GM19239 (cell line): Measurements from ENCODE around the gene NFAT5.

Experiments
- DNase-seq: peaks from one replicate; pipeline ENCODE4 v3.0.0; 2011; ENCODE audit warnings: low spot score; ENCODE audit not compliant: insufficient read length
- FAIRE-seq: peaks from 2 replicates; lab custom pipeline; 2011; peaks lifted over from hg19 to GRCh38; lab: Jason Lieb, UNC

NFAT5 gene

GRCh38 chr16:69589434-69590269 is 23.9 kb downstream of the NFAT5 start:
- DNase-seq (no peak), FAIRE-seq (no peak)

GRCh38 chr16:69590590-69590989 is 24.8 kb downstream of the NFAT5 start:
- DNase-seq, result no peak
- FAIRE-seq, result no peak

- DNase-seq (no peak), FAIRE-seq (no peak)
Observed at GRCh38 chr16:69593751-69594255, 28.0 kb downstream of the NFAT5 start.

GRCh38 chr16:69595127-69596036 is 29.6 kb downstream of the NFAT5 start:
- FAIRE-seq (peak; percentile 33), DNase-seq (no peak)

- FAIRE-seq (no peak), DNase-seq (no peak)
Observed at GRCh38 chr16:69596801-69597200, 31.0 kb downstream of the NFAT5 start.

GRCh38 chr16:69598045-69598444 is 32.3 kb downstream of the NFAT5 start:
- no peak for DNase-seq
- FAIRE-seq, result no peak

GRCh38 chr16:69599731-69600130 is 34.0 kb downstream of the NFAT5 start:
- FAIRE-seq, result no peak
- DNase-seq, result no peak

- DNase-seq (no peak), FAIRE-seq (no peak)
Observed at GRCh38 chr16:69600202-69600601, 34.4 kb downstream of the NFAT5 start.

GRCh38 chr16:69601250-69601649 is 35.5 kb downstream of the NFAT5 start:
- FAIRE-seq, result no peak
- no peak for DNase-seq

GRCh38 chr16:69606985-69607384 is 41.2 kb downstream of the NFAT5 start:
- no peak for FAIRE-seq
- no peak for DNase-seq

GRCh38 chr16:69607674-69608073 is 41.9 kb downstream of the NFAT5 start:
- FAIRE-seq, result peak; percentile 23

GRCh38 chr16:69610356-69610755 is 44.6 kb downstream of the NFAT5 start:
- DNase-seq, result no peak
- no peak for FAIRE-seq

More at GRCh38 chr16:69607674-69608073, 41.9 kb downstream of the NFAT5 start:
- no peak for DNase-seq

GRCh38 chr16:69611103-69611640 is 45.4 kb downstream of the NFAT5 start:
- FAIRE-seq, result no peak
- no peak for DNase-seq

- peak; percentile 68 for FAIRE-seq
- DNase-seq, result no peak
Observed at GRCh38 chr16:69613378-69614154, 47.8 kb downstream of the NFAT5 start.

GRCh38 chr16:69615528-69615927 is 49.8 kb downstream of the NFAT5 start:
- FAIRE-seq (no peak), DNase-seq (no peak)

- FAIRE-seq (no peak), DNase-seq (no peak)
Observed at GRCh38 chr16:69616082-69616481, 50.3 kb downstream of the NFAT5 start.

- DNase-seq (no peak), FAIRE-seq (no peak)
Observed at GRCh38 chr16:69618307-69618706, 52.5 kb downstream of the NFAT5 start.

GRCh38 chr16:69618721-69619120 is 53.0 kb downstream of the NFAT5 start:
- no peak for FAIRE-seq
- no peak for DNase-seq

- FAIRE-seq (no peak), DNase-seq (no peak)
Observed at GRCh38 chr16:69619514-69619913, 53.7 kb downstream of the NFAT5 start.

- DNase-seq, result no peak
- peak; percentile 23 for FAIRE-seq
Observed at GRCh38 chr16:69620573-69620972, 54.8 kb downstream of the NFAT5 start.
